Measurements from ENCODE around the gene LRRTM2. TPM values are rescaled to one million over a fixed set of nuclear protein-coding genes. Genes with fewer than 3 reads are reported as not detected.

Gene LRRTM2
- total and polyA plus RNA-seq, 10 donors: 0.02 to 3.9 (median 1.0) TPM

DNA sequence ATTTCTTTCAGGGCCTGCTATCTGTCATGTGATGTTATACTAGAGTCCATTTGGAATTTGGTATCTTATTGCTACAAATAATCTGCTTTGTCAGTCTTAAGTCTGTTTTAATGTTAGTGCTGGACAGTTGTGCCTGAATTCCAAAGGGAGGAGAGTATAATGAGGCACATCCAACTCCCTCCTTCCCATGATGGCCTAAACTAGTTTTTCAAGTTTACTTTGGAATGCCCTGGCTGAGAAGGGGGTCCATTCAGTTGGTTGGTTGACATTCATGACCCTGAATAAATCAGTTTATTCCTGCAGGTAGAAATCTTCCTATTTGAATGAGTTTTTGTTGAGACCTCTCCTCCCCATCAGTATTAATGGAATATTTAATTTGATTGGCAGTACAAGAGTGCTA is 9.4 kb upstream of the LRRTM2 start:
- no peak for DNase-seq
- no peak overlapping the region for H3K27ac ChIP-seq
- intact Hi-C loops (cut with DNase I; ENCODE audit: low total_unique reads): no loop called here
- H3K9me3 ChIP-seq: peaks cover 0 to 6% (median 2%) of the 10 kb centered on the region in 8 donors
- H3K4me3 ChIP-seq: no peak overlapping the region
- H3K4me1 ChIP-seq: no peaks in the 10 kb centered on the region
- H3K36me3 ChIP-seq: peaks cover 1 to 38% (median 27%) of the 10 kb centered on the region in 6 donors
- TF ChIP-seq POLR2A (IDR thresholded peaks at IDR 0.05): no peak
- TF ChIP-seq POLR2AphosphoS5 (IDR thresholded peaks at IDR 0.05): no peak
- TF ChIP-seq, protein P1, sequence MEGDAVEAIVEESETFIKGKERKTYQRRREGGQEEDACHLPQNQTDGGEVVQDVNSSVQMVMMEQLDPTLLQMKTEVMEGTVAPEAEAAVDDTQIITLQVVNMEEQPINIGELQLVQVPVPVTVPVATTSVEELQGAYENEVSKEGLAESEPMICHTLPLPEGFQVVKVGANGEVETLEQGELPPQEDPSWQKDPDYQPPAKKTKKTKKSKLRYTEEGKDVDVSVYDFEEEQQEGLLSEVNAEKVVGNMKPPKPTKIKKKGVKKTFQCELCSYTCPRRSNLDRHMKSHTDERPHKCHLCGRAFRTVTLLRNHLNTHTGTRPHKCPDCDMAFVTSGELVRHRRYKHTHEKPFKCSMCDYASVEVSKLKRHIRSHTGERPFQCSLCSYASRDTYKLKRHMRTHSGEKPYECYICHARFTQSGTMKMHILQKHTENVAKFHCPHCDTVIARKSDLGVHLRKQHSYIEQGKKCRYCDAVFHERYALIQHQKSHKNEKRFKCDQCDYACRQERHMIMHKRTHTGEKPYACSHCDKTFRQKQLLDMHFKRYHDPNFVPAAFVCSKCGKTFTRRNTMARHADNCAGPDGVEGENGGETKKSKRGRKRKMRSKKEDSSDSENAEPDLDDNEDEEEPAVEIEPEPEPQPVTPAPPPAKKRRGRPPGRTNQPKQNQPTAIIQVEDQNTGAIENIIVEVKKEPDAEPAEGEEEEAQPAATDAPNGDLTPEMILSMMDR (IDR thresholded peaks at IDR 0.05 in 8 of 11, conservative IDR thresholded peaks at IDR 0.05 in 3 of 11): no peak
- H3K27me3 ChIP-seq (replicated peaks in 1 of 7): no peaks in the 10 kb centered on the region

DNA sequence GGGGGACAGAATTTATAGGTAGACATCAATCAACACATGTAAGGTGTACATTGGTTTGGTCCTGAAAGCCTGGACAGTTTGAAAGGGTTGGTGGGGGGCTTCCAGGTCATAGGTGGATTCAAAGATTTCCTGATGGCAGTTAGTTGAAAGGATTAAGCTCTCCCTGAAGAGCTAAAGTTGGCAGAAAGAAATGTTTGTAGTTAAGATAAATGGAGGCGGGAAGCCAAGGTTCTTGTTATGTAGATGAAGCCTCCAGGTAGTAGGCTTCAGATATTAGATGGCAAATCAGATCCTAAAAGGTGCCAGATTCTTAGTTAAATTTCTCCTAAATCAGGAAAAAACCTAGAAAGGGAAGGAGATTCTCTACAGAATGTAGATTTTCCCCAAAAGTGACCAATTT is 9.0 kb upstream of the LRRTM2 start:
- H3K36me3 ChIP-seq: peaks cover 0 to 34% (median 23%) of the 10 kb centered on the region in 6 donors
- H3K27me3 ChIP-seq (replicated peaks in 1 of 7): no peaks in the 10 kb centered on the region
- peaks cover 0 to 2% (median under 1%) of the 10 kb centered on the region in 8 donors for H3K9me3 ChIP-seq
- H3K27ac ChIP-seq: no peak overlapping the region
- intact Hi-C loops (cut with DNase I; ENCODE audit: low total_unique reads): no loop called here
- TF ChIP-seq POLR2AphosphoS5 (IDR thresholded peaks at IDR 0.05) (no peak), POLR2A (IDR thresholded peaks at IDR 0.05) (no peak)
- TF ChIP-seq, protein P1 (IDR thresholded peaks at IDR 0.05 in 8 of 11, conservative IDR thresholded peaks at IDR 0.05 in 3 of 11): no peak
- WGBS, 5 donors: 94 to 100% (median 97%) methylated on average over 1 of the region's 1 CpG
- DNase-seq: no peak
- H3K4me1 ChIP-seq: no peaks in the 10 kb centered on the region
- no peak overlapping the region for H3K4me3 ChIP-seq

DNA sequence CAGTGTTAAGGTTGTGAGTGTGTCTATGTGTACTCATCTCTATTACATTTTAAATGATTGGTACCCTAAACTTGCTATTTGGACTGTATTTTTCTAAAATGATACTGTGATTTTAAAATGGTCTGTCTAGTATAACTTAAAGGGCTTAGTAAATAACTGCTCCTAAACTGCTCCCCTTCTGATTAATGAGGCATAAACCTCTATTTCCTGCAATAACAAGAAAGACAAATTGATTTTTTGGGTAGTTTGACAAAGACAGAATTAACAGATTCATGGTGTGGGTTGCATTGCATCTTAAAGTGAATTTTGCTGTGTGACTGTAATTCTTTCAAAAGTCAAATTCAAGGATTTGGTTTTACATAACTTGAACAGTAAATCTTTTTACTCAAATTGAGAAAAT is 8.1 kb upstream of the LRRTM2 start:
- no peak for TF ChIP-seq POLR2AphosphoS5 (IDR thresholded peaks at IDR 0.05)
- TF ChIP-seq, protein P1 (IDR thresholded peaks at IDR 0.05 in 8 of 11, conservative IDR thresholded peaks at IDR 0.05 in 3 of 11): no peak
- no peak for TF ChIP-seq POLR2A (IDR thresholded peaks at IDR 0.05)
- H3K9me3 ChIP-seq: no peaks in the 10 kb centered on the region
- intact Hi-C loops (cut with DNase I; ENCODE audit: low total_unique reads): no loop called here
- peaks cover 0 to 6% (median 0%) of the 10 kb centered on the region in 6 donors for H3K4me1 ChIP-seq
- H3K27ac ChIP-seq: no peak overlapping the region
- no peak for DNase-seq
- no peak overlapping the region for H3K4me3 ChIP-seq
- no peaks in the 10 kb centered on the region for H3K27me3 ChIP-seq (replicated peaks in 1 of 7)
- peaks cover 0 to 25% (median 15%) of the 10 kb centered on the region in 6 donors for H3K36me3 ChIP-seq

DNA sequence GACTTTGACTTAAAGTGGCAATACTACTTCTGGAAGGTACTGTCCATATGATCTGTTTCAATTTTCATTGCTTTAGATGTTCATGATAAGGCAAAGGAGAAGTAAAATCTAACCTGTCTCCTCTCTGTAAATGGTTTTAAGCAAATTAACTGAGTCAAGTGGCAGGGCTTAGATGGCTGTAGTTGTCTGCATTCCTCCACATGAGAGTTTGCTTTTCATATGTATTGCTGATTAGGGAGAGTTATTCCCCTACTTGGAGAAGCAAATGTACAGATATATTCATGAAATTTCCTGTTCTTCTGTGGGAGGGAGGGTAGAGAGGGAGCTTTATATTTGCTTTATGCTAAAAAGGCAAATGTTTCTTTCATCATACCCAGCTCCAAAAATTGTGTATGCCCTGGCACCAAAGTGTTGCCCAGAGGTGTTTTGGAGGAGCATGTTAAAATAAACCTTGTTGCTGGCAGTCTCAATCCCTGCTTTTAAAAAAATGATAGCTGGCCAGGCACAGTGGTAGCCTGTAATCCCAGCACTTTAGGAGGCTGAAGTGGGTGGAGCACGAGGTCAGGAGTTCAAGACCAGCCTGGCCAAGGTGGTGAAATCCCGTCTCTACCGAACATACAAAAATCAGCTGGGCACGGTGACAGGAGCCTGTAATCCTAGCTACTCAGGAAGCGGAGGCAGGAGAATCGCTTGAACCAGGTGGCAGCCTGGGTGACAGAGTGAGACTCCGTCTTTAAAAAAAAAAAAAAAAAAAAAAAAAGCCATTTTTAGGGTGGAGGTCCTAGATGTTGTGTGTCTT is 3.5 kb upstream of the LRRTM2 start:
- Histone ChIP-seq H3K27ac (no peak overlapping the region), H3K9me3 (peaks cover 0 to 4% (median 0%) of the 10 kb centered on the region in 8 donors), H3K4me3 (no peak overlapping the region), H3K27me3 (replicated peaks in 1 of 7) (no peaks in the 10 kb centered on the region), H3K36me3 (no peaks in the 10 kb centered on the region), H3K4me1 (peaks cover 0 to 28% (median 7%) of the 10 kb centered on the region in 6 donors)
- 75 to 92% (median 82%) methylated on average over 7 of the region's 7 CpGs for WGBS, 5 donors
- DNase-seq: no peak
- no peak for TF ChIP-seq POLR2A (IDR thresholded peaks at IDR 0.05)
- intact Hi-C loops (cut with DNase I; ENCODE audit: low total_unique reads): no loop called here
